K562 (cell line): ENCODE measurements around the gene ITGA3. TPM values are rescaled to one million over a fixed set of nuclear protein-coding genes. Genes with fewer than 3 reads are reported as not detected.

Experiments used
- ASH1L ChIP-seq: fragments of 450-650 bp; IDR thresholded peaks from 2 replicates; pipeline ENCODE4 v1.6.1; 2018; ENCODE audit warnings: borderline replicate concordance, mild to moderate bottlenecking, low read depth; ENCODE audit not compliant: partially characterized antibody
- BRD4 ChIP-seq: fragments of 200-600 bp; sonication (generic); IDR thresholded peaks from 2 replicates; pipeline ENCODE4 v1.6.1; 2017; ENCODE audit warnings: inconsistent platforms
- DACH1 ChIP-seq: fragments of 450-650 bp; IDR thresholded peaks from 2 replicates; pipeline ENCODE4 v1.6.1; 2018; ENCODE audit not compliant: partially characterized antibody
- HMG20A ChIP-seq: fragments of 450-650 bp; formaldehyde crosslinking; conservative IDR thresholded peaks from 2 replicates; pipeline ENCODE4 v1.4.0; 2020; ENCODE audit warnings: mild to moderate bottlenecking, mixed read lengths
- HNRNPH1 ChIP-seq: fragments of 200-400 bp; formaldehyde crosslinking; optimal IDR thresholded peaks from 2 replicates; pipeline ENCODE3; 2017; ENCODE audit warnings: low read depth, mild to moderate bottlenecking, low read length, moderate library complexity
- L3MBTL2 ChIP-seq: fragments of 450-650 bp; IDR thresholded peaks from 2 replicates; pipeline ENCODE4 v1.6.1; 2016; ENCODE audit warnings: mild to moderate bottlenecking, moderate library complexity
- MBD1 ChIP-seq: fragments of 250-450 bp; sonication (Bioruptor Pico); IDR thresholded peaks from 2 replicates; pipeline ENCODE4 v1.8.0; 2022; ENCODE audit warnings: inconsistent platforms
- MLLT1 ChIP-seq, 2 experiments: fragments of 450-650 bp; IDR thresholded peaks; 2 replicates each; pipeline ENCODE4 v1.6.1; 2016
- NCOA6 ChIP-seq: fragments of 450-650 bp; IDR thresholded peaks from 2 replicates; pipeline ENCODE4 v1.6.1; 2017; ENCODE audit warnings: mild to moderate bottlenecking
- POLR3G ChIP-seq: IDR thresholded peaks from 2 replicates; pipeline ENCODE4 v1.6.1; 2011; ENCODE audit not compliant: insufficient read length, insufficient replicate concordance; ENCODE audit errors: extremely low read depth
- REST ChIP-seq, 2 experiments: fragments of 450-650 bp; formaldehyde crosslinking in 1 of 2; IDR thresholded peaks; 2 replicates each; pipeline versions ENCODE4 v1.4.0 to v1.6.1; 2014 to 2020; ENCODE audit warnings: mild to moderate bottlenecking in 2 of 2, borderline replicate concordance in 1 of 2, low read depth in 1 of 2
- ZFP30 ChIP-seq: fragments of 250-450 bp; sonication (Bioruptor Pico); IDR thresholded peaks from 2 replicates; pipeline ENCODE4 v1.8.0; 2022; ENCODE audit warnings: moderate library complexity, mild to moderate bottlenecking, inconsistent platforms, borderline replicate concordance
- ZFX ChIP-seq: sonication (generic); formaldehyde crosslinking; IDR thresholded peaks from 2 replicates; pipeline ENCODE4 v1.8.0; 2022; ENCODE audit warnings: mild to moderate bottlenecking, missing genetic modification reagents, moderate library complexity
- ZNF175 ChIP-seq: fragments of 200-800 bp; sonication (Bioruptor generic); IDR thresholded peaks from 2 replicates; pipeline ENCODE4 v1.6.1; 2016; ENCODE audit warnings: low read depth, mild to moderate bottlenecking, missing genetic modification characterization, missing compliant biosample characterization
- ZNF274 ChIP-seq: IDR thresholded peaks from 2 replicates; pipeline ENCODE4 v1.6.1; 2011; ENCODE audit warnings: low read depth, mild to moderate bottlenecking, low read length, moderate library complexity, borderline replicate concordance
- polyA plus RNA-seq, 8 experiments: library from polyadenylated mRNA; depleted of rRNA in 4 of 8; stranded (reverse) in 5 of 8; unstranded in 3 of 8; fragments of >200 nt; fragmentation: Nextera tagmentation in 2 of 8; fragmentation: Illumina TruSeq in 1 of 8; extraction: Ambion mirVana in 2 of 8; extraction: Trizol in 1 of 8; gene quantifications; 2 replicates each; pipeline versions ENCODE4 v1.2.1 to v1.2.3, GENCODE V29; 2011 to 2014; ENCODE audit warnings: inconsistent platforms in 1 of 8, missing spikeins in 1 of 8
- total RNA-seq, 7 experiments: library from RNA; depleted of rRNA in 6 of 7; stranded (reverse); fragments of >200 nt in 6 of 7; fragmentation: Illumina TruSeq in 2 of 7; extraction: Trizol in 2 of 7; gene quantifications; 2 replicates each; pipeline versions ENCODE4 v1.2.1 to v1.2.3, GENCODE V29; 2011 to 2021; ENCODE audit warnings: low replicate concordance in 1 of 7

Gene ITGA3
- total and polyA plus RNA-seq, 9 of the 15 experiments (the other 6 are each of a cell fraction or from before 2014, with no cell fraction given) = 0.03 to 0.75 (median 0.14) TPM; not detected in 2

- TF ChIP-seq MBD1 (CRISPR knock-in tag) = peak; percentile 50; the same call in 1 of the 2 replicates
- peak; percentile 95 for TF ChIP-seq L3MBTL2
- TF ChIP-seq ZNF274 = no peak
- TF ChIP-seq ZNF175 = no peak
- no peak for TF ChIP-seq MLLT1 (IDR thresholded peaks at IDR 0.05)
- no peak for TF ChIP-seq BRD4
- no peak for TF ChIP-seq HNRNPH1
- TF ChIP-seq POLR3G = no peak
- TF ChIP-seq NCOA6 = no peak
- TF ChIP-seq ASH1L = peak; percentile 81
- peak; percentile 51 for TF ChIP-seq REST (IDR thresholded peaks at IDR 0.05; ENCODE audit: borderline replicate concordance)
- no peak for TF ChIP-seq REST (CRISPR knock-in tag; IDR thresholded peaks at IDR 0.05; ENCODE audit: low read depth)
- TF ChIP-seq ZFX (CRISPR knock-in tag) = peak; percentile 29; the same call in 1 of the 2 replicates
- TF ChIP-seq ZFP30 (CRISPR knock-in tag) = no peak
- no peak for TF ChIP-seq HMG20A (CRISPR knock-in tag)
- TF ChIP-seq DACH1 = no peak
These were observed 39.1 kb downstream of the ITGA3 start, which contains the start of gene PDK2 (continued) for GRCh38 chr17:50094753-50095619.
